HG02870 (cell line): ENCODE data around the gene LRMDA.

ENCODE experiments used
- ATAC-seq: cut with Tn5 transposase; IDR thresholded peaks from one replicate; pipeline ENCODE4 v1.9.1; 2021; ENCODE audit warnings: mild to moderate bottlenecking, moderate library complexity; ENCODE audit not compliant: unreplicated experiment

Gene LRMDA

DNA sequence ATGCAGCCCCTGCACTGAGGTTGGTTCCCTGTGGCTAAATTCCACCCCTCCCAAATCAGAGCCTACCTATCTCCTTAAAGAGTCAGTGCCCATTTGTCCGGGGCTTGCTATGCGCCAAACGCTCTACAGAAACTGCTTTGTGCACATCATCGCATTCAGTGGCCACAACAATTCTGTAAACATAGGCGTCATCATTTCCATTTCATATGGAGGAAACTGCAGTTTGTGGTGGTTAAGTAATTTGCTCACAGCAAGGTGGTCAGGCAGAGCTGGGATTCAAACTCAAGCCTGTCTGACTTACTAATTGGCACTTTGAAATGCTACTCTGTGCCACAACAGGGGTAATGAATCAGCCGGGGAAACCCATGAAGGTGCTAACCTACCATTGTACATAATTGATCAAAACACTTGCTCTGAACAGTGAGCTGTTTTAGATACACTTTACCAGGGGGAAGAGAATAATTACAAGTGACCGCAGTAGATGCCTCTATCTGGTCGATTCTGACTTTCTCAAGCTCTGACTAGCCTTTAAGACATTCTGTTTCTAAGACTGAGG, 775.5 kb downstream of the LRMDA start:
- ATAC-seq, result no peak

DNA sequence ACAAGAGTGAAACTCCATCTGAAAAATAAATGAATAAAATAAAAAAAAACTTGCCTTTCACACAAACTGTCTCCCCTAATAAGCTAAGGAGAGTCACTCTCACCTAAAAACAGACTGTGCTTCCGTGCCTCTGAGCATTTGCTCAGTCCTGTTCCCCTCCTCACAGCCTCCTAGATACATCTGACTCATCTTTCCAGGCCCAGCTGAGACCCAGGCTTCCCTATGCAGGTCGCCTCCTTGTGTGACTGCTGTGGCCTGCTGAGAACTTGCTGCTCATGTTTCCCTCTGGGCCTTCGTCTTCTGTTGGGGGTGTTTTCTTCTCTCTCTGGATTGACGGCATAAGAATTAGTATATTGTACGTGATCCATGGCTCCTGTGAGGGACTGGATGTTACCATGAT, 777.7 kb downstream of the LRMDA start:
- no peak for ATAC-seq

DNA sequence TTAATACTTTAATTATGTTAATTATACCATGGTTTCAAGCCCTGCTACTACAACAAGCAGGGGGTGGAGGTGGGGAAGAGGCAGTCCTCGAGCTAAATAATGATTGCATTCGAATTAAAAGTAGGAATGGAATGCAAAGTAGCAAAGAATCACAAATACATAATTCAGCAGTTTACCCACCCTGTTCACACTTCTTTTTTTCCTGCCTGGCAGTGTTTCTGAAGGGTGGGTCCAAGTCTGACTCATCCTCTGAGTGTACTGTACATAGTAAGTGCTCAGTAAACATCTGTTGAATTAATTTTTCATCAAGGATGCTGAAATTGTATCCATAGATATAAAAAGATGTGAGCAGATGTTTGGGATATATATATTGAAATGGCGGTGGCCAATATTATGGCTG, 778.8 kb downstream of the LRMDA start:
- no peak for ATAC-seq

DNA sequence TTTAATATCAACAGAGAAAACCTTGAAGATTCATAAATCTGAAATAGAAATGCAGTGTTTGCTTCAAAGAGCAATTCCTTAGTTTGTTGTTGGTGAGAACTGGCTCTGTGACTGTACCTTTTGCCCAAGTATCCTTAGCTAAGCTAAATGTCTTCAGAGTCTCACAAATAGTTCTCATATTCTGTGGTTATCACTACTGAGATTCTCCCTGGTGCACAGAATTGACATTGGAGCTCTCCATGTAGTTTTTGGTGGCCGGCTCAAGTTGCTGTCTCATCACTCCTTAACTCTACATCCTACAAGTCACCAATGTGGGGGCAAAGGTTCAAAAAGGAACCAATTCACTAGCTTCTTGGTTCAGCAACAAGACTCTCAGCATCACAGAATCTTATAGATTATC, 780.3 kb downstream of the LRMDA start:
- no peak for ATAC-seq

DNA sequence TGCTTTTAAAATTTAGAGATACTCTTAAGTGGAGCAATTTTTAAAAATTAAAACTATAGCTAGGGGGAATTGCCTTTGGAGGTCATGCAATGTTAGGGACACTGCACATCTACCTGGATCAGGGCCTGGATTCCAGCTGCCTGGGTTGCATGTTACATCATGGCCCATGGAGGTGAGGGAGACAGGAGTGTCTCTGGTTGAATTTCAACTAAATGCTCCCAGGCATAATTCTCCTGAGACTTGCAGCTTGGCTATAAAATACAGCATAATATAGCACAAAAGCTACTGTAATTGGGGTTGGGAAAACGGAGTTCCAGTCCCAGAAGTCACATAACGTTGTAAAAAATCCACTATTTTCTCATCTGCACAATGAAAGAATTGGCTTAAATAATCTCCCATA, 782.5 kb downstream of the LRMDA start:
- ATAC-seq, result no peak

DNA sequence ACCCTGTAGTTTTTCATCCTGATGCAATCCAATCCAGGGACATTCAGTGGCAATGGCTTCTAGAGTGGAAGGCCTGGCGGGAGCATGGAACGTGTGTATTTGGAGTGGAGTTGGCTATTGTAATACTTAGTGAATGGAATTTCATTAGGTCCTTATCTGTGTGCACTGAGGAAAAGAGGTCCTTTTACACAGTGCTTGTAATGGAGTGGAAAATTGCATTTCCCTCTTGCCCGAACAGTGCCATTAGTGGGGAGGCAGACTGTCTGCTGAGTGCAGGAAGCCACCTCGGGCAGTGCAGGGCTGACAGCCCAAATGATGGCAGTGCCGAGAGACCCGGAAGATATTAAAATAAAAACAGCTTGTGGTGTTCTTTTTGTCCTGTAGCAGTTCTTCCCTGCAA, 786.6 kb downstream of the LRMDA start:
- ATAC-seq, result no peak

DNA sequence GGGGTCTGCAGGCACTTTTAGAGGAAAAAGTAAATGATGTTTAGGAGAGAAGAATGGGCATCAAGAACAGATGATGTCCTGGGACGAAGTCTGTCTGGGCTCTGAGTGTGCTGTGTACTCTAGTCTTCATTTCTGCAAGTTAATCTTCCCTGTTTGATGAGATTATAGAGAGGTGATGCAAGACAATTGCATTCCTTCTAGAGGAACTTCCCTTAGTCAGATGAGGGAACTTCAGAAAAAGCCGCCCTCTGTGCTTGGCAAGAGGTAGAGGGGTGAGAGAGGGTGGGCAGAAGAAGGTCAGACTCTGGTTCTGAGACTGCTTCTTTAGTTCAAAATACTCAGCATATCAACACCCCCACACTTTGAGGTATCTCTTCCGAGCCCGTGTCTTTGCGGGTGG, 797.9 kb downstream of the LRMDA start:
- ATAC-seq, result no peak

DNA sequence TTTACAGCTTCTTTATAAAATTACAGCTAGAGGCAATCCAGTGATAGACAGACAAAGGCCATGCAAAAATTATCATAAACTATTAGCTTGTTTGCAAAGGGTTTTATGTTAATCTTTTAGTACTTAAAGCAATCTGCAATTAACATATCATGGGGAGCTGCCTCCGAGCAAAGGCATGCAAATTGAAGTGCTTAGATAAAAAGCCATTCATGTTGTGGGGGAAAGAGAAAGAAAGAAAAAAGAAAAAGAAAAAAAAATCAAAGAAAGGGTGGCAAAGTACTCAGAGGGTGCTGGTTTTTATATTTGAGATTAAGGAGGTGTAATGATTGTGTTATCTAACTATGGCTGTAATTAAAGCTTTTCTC, 799.5 kb downstream of the LRMDA start:
- no peak for ATAC-seq

DNA sequence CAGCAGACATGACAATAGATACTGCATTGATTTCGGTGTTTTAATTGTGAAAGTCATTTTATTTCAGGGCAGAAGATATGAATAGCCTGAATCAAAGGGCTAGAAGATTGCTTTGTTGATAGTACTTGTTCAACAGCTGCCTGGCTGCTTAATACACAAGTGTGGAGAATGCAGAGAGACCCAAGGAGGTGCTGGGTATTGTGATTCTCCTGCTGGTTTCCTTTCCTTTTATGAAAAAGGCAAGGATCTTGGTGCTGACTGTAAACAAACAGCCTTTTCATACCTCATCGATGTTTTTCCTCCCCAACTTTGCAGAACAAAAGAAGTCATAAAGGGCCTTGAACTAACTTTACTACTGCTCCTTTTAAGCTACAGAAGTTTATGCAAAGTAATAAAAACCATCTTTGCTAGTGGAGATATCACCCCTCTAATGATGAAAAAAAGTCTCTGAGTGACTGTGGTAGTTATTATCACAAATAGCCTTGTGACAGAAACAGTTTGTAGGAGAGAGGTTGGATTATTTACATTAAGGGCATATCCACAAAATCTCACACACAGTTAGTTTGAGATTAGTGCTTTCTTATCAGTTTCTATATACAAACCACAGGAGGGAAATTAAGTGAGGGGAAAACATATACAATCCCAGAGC, 800.0 kb downstream of the LRMDA start:
- ATAC-seq, result no peak

DNA sequence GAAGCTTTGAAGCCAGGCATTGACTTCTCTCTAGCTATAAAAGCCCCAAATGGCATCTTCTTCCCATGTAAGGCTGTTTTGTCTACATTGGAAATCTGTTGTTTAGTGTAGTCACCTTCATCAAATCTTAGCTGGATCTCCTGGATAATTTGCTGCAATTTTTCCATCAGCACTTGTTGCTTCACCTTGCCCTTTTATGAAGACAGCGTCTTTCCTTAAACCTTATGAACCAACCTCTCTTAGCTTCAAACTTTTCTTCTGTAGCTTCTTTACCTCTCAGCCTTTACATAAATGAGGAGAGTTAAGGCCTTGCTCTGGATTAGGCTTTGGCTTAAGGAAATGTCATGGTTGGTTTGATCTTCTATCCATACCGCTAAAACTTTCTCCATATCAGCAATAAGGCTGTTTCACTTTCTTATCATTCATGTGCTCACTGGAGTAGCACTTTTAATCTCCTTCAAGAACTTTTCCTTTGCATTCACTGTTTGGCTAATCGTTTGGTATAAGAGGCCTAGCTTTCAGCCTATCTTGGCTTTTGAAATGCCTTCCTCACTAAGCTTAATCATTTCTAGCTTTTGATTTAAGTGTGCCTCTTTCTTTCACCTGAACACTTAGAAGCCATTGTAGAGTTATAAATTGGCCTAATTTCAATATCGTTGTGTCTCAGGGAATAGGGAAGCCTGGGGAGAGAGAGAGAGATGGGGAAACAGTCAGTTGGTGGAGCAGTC, 803.2 kb downstream of the LRMDA start:
- no peak for ATAC-seq

DNA sequence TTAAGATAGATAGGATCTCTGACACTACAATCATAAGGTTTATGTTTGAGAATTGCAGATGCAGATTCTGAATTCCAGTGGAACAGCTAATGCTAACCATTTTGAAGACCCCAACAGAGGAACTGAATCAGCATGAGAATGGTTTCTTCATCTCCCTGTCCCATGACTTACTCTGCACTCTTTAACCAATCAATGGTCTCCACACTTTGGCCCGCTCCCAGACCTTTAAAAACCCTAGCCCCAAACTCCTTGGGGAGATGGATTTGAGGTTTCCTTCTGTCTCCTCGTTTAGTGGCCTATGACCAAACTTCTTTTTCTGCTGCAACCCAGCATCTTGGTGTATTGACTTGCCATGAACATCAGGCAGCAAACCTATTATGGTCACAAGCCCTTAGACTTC, 804.9 kb downstream of the LRMDA start:
- ATAC-seq, result no peak

DNA sequence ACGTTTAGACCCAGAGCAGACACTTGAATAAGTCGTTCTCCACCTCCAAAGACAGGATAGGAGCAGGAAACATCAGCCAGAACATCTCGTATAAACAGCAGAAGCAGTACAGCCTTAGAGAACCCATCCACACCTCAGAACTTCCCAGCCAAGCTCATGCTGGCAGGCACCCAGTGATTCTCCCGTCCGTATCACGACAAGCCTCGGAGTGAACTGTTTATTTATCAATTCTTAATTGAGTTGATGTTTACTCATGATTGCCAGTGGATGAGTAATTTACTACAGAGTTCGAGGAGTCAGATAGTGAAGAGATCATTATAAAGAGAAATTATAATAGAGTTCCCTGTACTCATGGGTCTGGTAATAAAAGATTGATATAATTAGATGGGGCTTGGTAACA, 811.5 kb downstream of the LRMDA start:
- ATAC-seq, result no peak

DNA sequence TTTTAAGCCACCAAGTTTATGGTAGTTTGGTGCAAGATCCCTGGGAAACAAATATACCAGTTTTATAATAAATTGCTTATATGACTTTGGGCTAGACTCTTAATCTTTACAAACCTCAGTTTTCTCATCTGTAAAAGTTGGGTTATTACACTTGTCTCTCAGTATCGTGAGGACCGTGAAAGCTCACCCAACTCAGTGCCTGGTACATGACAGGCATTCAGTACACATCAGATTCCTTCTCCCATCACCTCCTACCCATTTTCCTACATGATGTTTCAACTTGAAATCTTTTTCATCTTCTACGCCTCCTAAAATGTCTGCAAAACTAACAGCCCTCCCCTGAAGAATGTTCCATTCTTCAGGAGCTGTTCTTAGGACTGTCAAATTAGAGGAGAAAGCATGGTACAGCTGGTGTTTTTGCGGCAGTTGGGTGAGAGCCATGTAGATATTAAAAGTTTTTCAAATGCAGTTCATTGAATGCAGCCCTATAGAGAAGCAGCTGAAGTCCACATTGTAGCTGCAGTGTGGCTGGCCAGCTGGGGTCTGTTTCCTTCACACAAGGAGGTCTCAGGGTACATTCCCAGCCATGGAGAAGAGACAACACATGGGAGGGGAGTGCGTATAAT, 812.8 kb downstream of the LRMDA start:
- ATAC-seq, result no peak

DNA sequence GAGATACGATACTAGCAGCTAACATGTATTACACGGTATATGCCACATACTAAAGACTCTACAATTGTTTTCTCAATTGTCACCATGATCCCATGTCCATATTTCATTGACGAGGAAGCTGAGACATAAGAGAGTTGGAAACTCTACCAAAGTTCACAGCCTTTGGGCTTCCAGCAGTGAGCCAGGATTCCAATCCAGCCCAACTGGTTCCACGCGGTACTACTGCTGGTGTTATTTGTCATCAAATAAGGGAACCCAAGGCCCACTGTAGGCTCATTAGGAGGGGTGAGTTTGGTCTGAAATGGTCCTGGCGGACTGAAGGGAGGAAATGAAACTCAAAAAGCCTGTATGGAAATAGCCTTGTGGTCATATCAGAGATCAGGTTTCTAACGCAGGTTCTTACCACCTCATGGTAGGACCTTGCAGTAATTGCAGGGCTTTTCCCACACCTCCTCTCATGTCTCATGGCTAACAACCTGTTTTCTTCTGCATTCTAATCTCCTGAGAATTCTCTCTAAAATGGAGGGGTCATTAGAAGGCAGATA, 814.6 kb downstream of the LRMDA start:
- no peak for ATAC-seq

DNA sequence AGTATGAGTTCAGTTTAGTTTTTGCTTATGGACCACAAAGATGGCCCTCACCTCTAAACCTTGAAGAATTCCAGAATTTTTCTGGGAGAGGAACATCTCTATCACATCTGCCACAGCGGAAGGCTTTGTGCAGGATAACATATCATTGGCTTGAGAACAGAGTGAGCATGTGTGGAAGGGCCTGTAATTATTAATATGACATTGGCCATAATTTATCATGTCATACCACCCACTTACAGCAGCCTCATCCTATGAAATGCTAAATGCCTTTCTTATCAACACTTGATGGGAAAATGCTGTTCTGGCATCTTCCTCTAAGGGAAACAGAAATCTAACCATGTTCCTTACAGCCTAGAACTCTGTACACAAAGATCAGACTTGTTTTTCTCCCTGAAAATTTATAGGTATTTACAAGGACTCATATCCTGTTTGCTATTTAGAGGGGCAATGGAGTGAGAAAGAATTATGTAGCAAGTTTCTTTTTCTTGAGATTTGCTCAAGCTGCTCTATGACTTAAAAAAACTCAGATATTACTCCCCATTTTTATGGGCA, 817.3 kb downstream of the LRMDA start:
- no peak for ATAC-seq

DNA sequence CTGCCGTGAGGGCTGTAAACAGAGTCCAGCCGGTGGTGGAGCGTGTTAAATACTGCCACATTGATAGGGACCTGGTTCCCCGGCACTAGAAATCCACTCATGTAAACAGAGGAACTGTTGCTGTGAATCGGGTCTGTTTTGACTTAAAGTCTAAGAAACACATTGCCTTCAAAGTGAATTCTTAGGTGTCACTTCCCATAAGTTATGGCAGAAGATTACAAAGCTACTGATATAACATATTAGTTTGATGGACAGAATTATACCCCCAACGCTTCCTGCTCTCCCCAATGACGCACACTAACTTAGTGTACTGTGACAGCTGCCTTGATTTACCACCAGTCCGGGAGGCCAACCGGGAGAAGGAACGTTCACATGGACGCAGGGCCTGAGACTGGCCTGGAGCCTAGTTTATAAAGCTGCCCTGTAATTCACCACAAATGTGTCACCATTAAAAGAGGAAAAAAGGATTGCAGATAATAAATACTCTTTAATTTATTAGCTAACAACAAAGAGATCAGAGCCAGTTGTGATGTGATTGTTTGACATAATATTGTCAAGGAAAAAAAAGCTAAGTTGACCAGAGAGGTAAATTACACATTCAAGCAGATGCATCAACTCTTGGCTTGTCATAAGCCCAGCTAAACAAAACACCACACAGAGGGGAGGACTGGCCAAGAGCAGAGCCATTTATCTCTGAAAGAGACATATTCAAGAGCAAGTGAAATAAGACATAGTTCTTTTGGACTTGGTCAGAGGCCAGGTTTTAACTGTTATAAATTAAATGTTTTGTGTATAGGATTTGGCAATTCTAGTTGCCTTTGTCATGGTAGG, 820.6 kb downstream of the LRMDA start:
- ATAC-seq, result no peak

DNA sequence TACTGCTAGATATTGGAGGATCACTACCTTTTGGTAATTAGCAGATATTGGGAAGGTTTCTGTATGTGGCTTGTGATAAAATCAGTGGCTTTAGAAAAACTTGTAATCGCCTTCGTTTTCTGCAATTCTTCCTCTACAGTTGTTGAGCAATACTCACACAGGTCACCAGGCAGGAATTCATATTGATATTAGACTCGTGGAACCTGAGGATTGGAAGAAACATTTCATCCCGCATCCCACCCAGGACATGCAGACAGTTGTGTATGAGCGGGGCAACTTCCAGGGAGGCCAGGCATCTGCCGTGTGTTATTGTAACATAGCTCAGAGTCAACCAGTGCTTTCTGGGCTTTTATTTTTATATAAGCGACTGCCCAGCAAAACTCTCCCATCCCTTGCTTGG, 821.3 kb downstream of the LRMDA start:
- no peak for ATAC-seq

DNA sequence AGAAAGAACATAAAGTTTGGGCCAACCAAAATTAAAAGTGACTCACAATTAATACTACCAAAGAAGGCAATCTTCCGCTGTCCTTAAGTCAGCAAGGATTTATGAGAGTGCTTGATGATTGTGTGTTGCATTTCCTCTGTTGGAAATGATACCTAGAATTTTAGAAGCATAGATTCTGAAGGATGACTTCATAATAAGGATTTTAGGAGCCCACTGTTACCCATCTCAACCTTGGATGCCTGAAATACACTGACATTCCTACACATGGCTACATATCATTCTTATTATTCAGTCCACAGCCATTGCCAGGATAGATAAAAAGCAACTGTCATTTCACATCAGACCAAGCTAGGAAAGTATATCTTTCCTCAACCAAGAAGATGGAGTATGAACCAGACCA, 823.8 kb downstream of the LRMDA start:
- no peak for ATAC-seq

DNA sequence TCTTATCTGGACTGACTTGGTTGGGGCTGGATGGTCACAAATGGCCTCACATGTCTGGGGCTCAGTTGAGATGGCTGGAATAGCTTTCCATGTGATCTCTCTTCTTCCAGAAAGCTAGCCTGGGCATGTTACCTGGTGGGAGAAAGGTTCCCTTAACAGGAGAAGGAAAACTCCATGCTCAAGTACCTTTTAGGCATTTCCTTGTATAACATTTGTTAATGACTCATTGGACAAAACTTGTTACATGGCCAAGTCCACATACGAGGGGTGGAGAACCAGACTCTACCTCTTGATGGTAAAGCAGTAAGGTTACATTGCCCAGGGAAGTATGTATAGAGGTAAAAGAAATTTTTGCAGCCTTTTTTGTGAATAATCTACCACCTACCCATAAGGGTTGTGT, 826.4 kb downstream of the LRMDA start:
- ATAC-seq, result no peak

DNA sequence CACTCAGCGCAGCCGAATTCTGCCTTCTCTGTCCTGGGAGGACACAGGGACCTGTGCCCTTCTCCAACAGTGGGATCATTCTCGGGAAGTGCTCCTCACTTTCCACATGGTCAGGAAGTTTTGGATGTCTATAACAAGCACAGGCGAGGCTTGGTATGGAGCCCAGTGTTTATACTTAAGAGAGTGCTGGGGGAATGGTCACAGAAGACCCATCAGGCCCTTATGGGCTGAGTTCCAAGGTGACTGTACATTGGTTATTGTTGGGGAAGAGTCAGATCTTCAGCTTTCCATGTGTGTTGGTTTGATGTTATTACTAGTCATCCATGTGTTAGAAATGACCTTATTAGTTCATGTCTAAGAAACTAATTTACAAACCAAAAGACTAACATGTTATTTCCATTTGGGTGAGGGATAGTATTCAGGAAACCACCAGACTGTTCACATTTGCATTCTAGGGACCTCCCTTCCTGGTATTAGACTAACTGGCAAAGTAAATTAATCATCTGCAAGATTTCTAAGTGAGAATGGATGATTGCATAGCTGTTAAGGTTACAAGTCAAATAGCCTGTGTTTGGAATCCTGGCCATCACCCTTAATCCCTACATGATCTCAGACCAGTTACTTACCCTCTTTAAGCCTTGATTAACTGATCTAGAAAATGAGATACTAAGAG, 834.2 kb downstream of the LRMDA start:
- no peak for ATAC-seq
